H1 (cell line): Measurements from ENCODE around the gene ADK. TPM values are rescaled to one million over a fixed set of nuclear protein-coding genes. Genes with fewer than 3 reads are reported as not detected.
"Not testable (repeated sequence)": the region's sequence is repeated elsewhere in the genome, so short reads cannot be mapped to it uniquely, and the experiment has no call there.

ENCODE experiments used
- CTCF ChIA-PET: fragments of 300-600 bp; sonication (Branson Sonifier 250); formaldehyde crosslinking; loops from one replicate; lab custom pipeline; 2021; ENCODE audit not compliant: partially characterized antibody; lab: Charles Lee
- POLR2A ChIA-PET: fragments of 300-600 bp; sonication (Branson Sonifier 250); formaldehyde crosslinking; loops from one replicate; lab custom pipeline; 2021; ENCODE audit warnings: inconsistent platforms; ENCODE audit not compliant: partially characterized antibody; lab: Charles Lee
- DNase-seq, 2 experiments: peaks; one replicate each; pipeline versions ENCODE4 v3.0.0 to v3.0.0-alpha.2; 2010 to 2022; ENCODE audit warnings: low spot score in 2 of 2, low read depth in 1 of 2, mixed read lengths in 1 of 2
- FAIRE-seq: peaks from 2 replicates; lab custom pipeline; 2011; peaks lifted over from hg19 to GRCh38; lab: Jason Lieb, UNC
- H2AFZ ChIP-seq: 2 replicates; pipeline ENCODE4 v1.8.1; 2012; ENCODE audit warnings: low read length, inconsistent platforms
- H2AK5ac ChIP-seq: 2 replicates; pipeline ENCODE4 v1.6.1; 2013; ENCODE audit warnings: low read depth, low read length
- H2BK120ac ChIP-seq: replicated peaks from 2 replicates; pipeline ENCODE3; 2013; ENCODE audit warnings: low read depth, low read length, inconsistent platforms
- H2BK12ac ChIP-seq: 2 replicates; pipeline ENCODE4 v1.6.1; 2013; ENCODE audit warnings: low read depth, low read length
- H2BK15ac ChIP-seq: 2 replicates; pipeline ENCODE4 v1.6.1; 2013; ENCODE audit warnings: low read length
- H2BK20ac ChIP-seq: 2 replicates; pipeline ENCODE4 v1.6.1; 2013; ENCODE audit warnings: low read length
- H2BK5ac ChIP-seq: 2 replicates; pipeline ENCODE4 v1.6.1; 2013; ENCODE audit warnings: low read depth, low read length
- H3K14ac ChIP-seq: 2 replicates; pipeline ENCODE4 v1.6.1; 2013; ENCODE audit warnings: inconsistent platforms; ENCODE audit not compliant: insufficient read length
- H3K18ac ChIP-seq: 2 replicates; pipeline ENCODE4 v1.6.1; 2013; ENCODE audit warnings: low read length; ENCODE audit errors: extremely low read depth
- H3K23ac ChIP-seq: 2 replicates; pipeline ENCODE4 v1.6.1; 2013; ENCODE audit warnings: inconsistent platforms; ENCODE audit not compliant: insufficient read length
- H3K23me2 ChIP-seq: 2 replicates; pipeline ENCODE4 v1.6.1; 2013; ENCODE audit warnings: low read depth, low read length
- H3K27ac ChIP-seq: 2 replicates; pipeline ENCODE4 v1.6.1; 2011; ENCODE audit warnings: low read depth, low read length, inconsistent platforms
- H3K27me3 ChIP-seq, 4 experiments: replicated peaks in 1 of 4; 1 replicate in 1 of 4; 2 replicates in 3 of 4; pipeline versions ENCODE4 v1.6.1 to v1.8.1; 2011 to 2013; ENCODE audit warnings: low read length in 3 of 4, mild to moderate bottlenecking in 3 of 4, inconsistent platforms in 2 of 4, mixed read lengths in 2 of 4, moderate library complexity in 1 of 4; ENCODE audit not compliant: control insufficient read depth in 3 of 4, insufficient read depth in 3 of 4; ENCODE audit errors: extremely low read depth in 1 of 4
- H3K36me3 ChIP-seq, 4 experiments: 2 replicates each; pipeline versions ENCODE4 v1.6.1 to v1.8.1; 2011 to 2013; ENCODE audit warnings: mild to moderate bottlenecking in 4 of 4, low read length in 3 of 4, moderate library complexity in 2 of 4, control low read depth in 1 of 4, inconsistent platforms in 1 of 4; ENCODE audit not compliant: insufficient read depth in 4 of 4, control insufficient read depth in 2 of 4
- H3K4ac ChIP-seq: replicated peaks from 2 replicates; pipeline ENCODE3; 2013; ENCODE audit warnings: low read length, low read depth, mixed read lengths, inconsistent platforms; ENCODE audit not compliant: insufficient read length
- H3K4me1 ChIP-seq, 4 experiments: replicated peaks in 1 of 4; 1 replicate in 1 of 4; 2 replicates in 3 of 4; pipeline versions ENCODE4 v1.6.1 to v1.8.1; 2011 to 2013; ENCODE audit warnings: low read length in 3 of 4, inconsistent platforms in 2 of 4, mixed read lengths in 1 of 4; ENCODE audit not compliant: insufficient read depth in 4 of 4, control insufficient read depth in 3 of 4
- H3K4me2 ChIP-seq, 2 experiments: 2 replicates each; pipeline versions ENCODE4 v1.6.1 to v1.8.1; 2011 to 2013; ENCODE audit warnings: low read depth in 2 of 2, low read length in 2 of 2, control low read depth in 1 of 2, inconsistent platforms in 1 of 2, mild to moderate bottlenecking in 1 of 2; ENCODE audit not compliant: insufficient read depth in 1 of 2
- H3K4me3 ChIP-seq, 4 experiments: fragments of 200-600, 300-600 bp in 1 of 4; sonication (generic), shearing (Covaris generic), sonication (Bioruptor Twin) in 1 of 4; 2 replicates each; pipeline versions ENCODE4 v1.5.1 to v1.8.1; 2011 to 2016; ENCODE audit warnings: low read length in 4 of 4, low read depth in 3 of 4, control low read depth in 2 of 4, inconsistent platforms in 2 of 4, mild to moderate bottlenecking in 2 of 4, mixed read lengths in 1 of 4, moderate library complexity in 1 of 4; ENCODE audit not compliant: insufficient read depth in 2 of 4; ENCODE audit errors: extremely low read depth in 1 of 4
- H3K56ac ChIP-seq: replicated peaks from 2 replicates; pipeline ENCODE3; 2013; ENCODE audit warnings: low read depth, mild to moderate bottlenecking, mixed read lengths, low read length, inconsistent platforms; ENCODE audit not compliant: insufficient read length
- H3K79me1 ChIP-seq: 2 replicates; pipeline ENCODE4 v1.6.1; 2013; ENCODE audit warnings: low read depth, low read length, control low read depth
- H3K79me2 ChIP-seq, 2 experiments: 2 replicates each; pipeline versions ENCODE4 v1.6.1 to v1.8.1; 2012 to 2013; ENCODE audit warnings: low read length in 2 of 2, mild to moderate bottlenecking in 2 of 2, inconsistent platforms in 1 of 2; ENCODE audit not compliant: insufficient read depth in 2 of 2, control insufficient read depth in 1 of 2
- H3K9ac ChIP-seq, 4 experiments: replicated peaks in 1 of 4; 1 replicate in 1 of 4; 2 replicates in 3 of 4; pipeline versions ENCODE4 v1.6.1 to v1.8.1; 2011 to 2013; ENCODE audit warnings: low read depth in 3 of 4, low read length in 3 of 4, control low read depth in 2 of 4, mild to moderate bottlenecking in 2 of 4, moderate library complexity in 2 of 4, inconsistent platforms in 1 of 4; ENCODE audit errors: extremely low read depth in 1 of 4
- H3K9me3 ChIP-seq, 2 experiments: 2 replicates each; pipeline versions ENCODE4 v1.6.1 to v1.8.1; 2012 to 2013; ENCODE audit warnings: mild to moderate bottlenecking in 2 of 2, moderate library complexity in 2 of 2, control low read depth in 1 of 2, inconsistent platforms in 1 of 2, low read depth in 1 of 2, low read length in 1 of 2, mixed read lengths in 1 of 2; ENCODE audit not compliant: insufficient read depth in 2 of 2
- H4K20me1 ChIP-seq, 2 experiments: replicated peaks in 1 of 2; 2 replicates each; pipeline versions ENCODE3 to v1.8.1; 2011 to 2013; ENCODE audit warnings: inconsistent platforms in 2 of 2, low read length in 2 of 2, mild to moderate bottlenecking in 1 of 2; ENCODE audit not compliant: insufficient read depth in 2 of 2, control insufficient read depth in 1 of 2
- H4K5ac ChIP-seq: 2 replicates; pipeline ENCODE4 v1.6.1; 2013; ENCODE audit warnings: low read length, low read depth, mixed read lengths, inconsistent platforms; ENCODE audit not compliant: insufficient read length
- H4K8ac ChIP-seq: 2 replicates; pipeline ENCODE4 v1.8.0; 2013; ENCODE audit warnings: mild to moderate bottlenecking, moderate library complexity, low read length, inconsistent platforms; ENCODE audit not compliant: insufficient read depth; ENCODE audit errors: extremely low read depth
- H4K91ac ChIP-seq: replicated peaks from 2 replicates; pipeline ENCODE3; 2013; ENCODE audit warnings: low read length, mixed read lengths, inconsistent platforms; ENCODE audit not compliant: insufficient read length
- BACH1 ChIP-seq: IDR thresholded peaks from 2 replicates; pipeline ENCODE4 v1.6.1; 2012; ENCODE audit warnings: low read length, improper control_type of control experiment
- BCL11A ChIP-seq, 2 experiments: IDR thresholded peaks; one replicate each; pipeline ENCODE4 v1.6.1; 2011; ENCODE audit warnings: low read depth in 2 of 2, low read length in 2 of 2, mild to moderate bottlenecking in 2 of 2
- CHD2 ChIP-seq: IDR thresholded peaks from 2 replicates; pipeline ENCODE4 v1.6.1; 2012; ENCODE audit warnings: low read length, improper control_type of control experiment
- PHF8 ChIP-seq: fragments of 200-600 bp; sonication (generic); conservative IDR thresholded peaks from 2 replicates; pipeline ENCODE4 v1.7.1; 2012; ENCODE audit warnings: low read depth, mild to moderate bottlenecking, inconsistent platforms, low read length, moderate library complexity
- POLR2A ChIP-seq, 2 experiments: IDR thresholded peaks; 1 replicate in 1 of 2; 2 replicates in 1 of 2; pipeline ENCODE4 v1.6.1; 2011; ENCODE audit warnings: low read depth in 2 of 2, low read length in 2 of 2, mild to moderate bottlenecking in 2 of 2; ENCODE audit errors: control extremely low read depth in 1 of 2
- RXRA ChIP-seq: IDR thresholded peaks from 2 replicates; pipeline ENCODE4 v1.6.1; 2011; ENCODE audit warnings: low read depth, mild to moderate bottlenecking, low read length, moderate library complexity; ENCODE audit not compliant: insufficient read depth
- SAP30 ChIP-seq: fragments of 300-600 bp; sonication (generic); IDR thresholded peaks from 2 replicates; pipeline ENCODE4 v1.7.1; 2012; ENCODE audit warnings: low read length, moderate library complexity, mild to moderate bottlenecking, inconsistent platforms; ENCODE audit not compliant: insufficient read depth, insufficient replicate concordance
- SIN3A ChIP-seq, 2 experiments: IDR thresholded peaks in 1 of 2; conservative IDR thresholded peaks in 1 of 2; 2 replicates each; pipeline ENCODE4 v1.6.1; 2011 to 2012; ENCODE audit warnings: low read length in 2 of 2, improper control_type of control experiment in 1 of 2, low read depth in 1 of 2, mild to moderate bottlenecking in 1 of 2
- TBP ChIP-seq: IDR thresholded peaks from 2 replicates; pipeline ENCODE4 v1.6.1; 2011; ENCODE audit warnings: low read depth, low read length, improper control_type of control experiment
- whole genome bisulfite sequencing, 2 experiments: shearing (Covaris generic) in 1 of 2; methylation state at CpG; one replicate each; pipeline versions ENCODE4 v1.1.6 to v1.1.7; 2013 to 2015; ENCODE audit warnings: low lambda C conversion rate in 2 of 2, mixed read lengths in 2 of 2, inconsistent platforms in 1 of 2, low coverage in 1 of 2, missing lambda C conversion rate in 1 of 2; ENCODE audit not compliant: insufficient replicate concordance in 2 of 2, insufficient coverage in 1 of 2, insufficient read length in 1 of 2; ENCODE audit errors: extremely low coverage in 1 of 2, missing lambda C conversion rate in 1 of 2; 5-methylcytosine and 5-hydroxymethylcytosine counted together
- polyA plus RNA-seq, 7 experiments: library from polyadenylated mRNA; depleted of rRNA in 3 of 7; stranded (reverse) in 5 of 7; unstranded in 2 of 7; fragments of >200 nt in 5 of 7; fragments of 200-250 nt in 2 of 7; gene quantifications; 1 replicate in 5 of 7; 2 replicates in 1 of 7; 4 replicates in 1 of 7; pipeline versions ENCODE4 v1.2.1 to v1.2.3, GENCODE V29; 2011 to 2013; ENCODE audit warnings: missing spikeins in 2 of 7, mixed read lengths in 2 of 7
- total RNA-seq: library from RNA; stranded (reverse); fragmentation: NEBNext Ultra II Directional; extraction: Animal tissue kit (Norgen Biotek cat#: 25700); gene quantifications from 2 replicates; pipeline ENCODE4 v1.2.1, GENCODE V29; 2021

The ADK gene
- total and polyA plus RNA-seq, 2 of the 8 experiments (the other 6 are each of a cell fraction or from before 2014, with no cell fraction given), result 12.3 to 42.4 TPM

- TF ChIP-seq BCL11A (IDR thresholded peaks at IDR 0.05; ENCODE audit: low read depth in 2 of 2, low read length in 2 of 2), result no peak
- TF ChIP-seq POLR2A (IDR thresholded peaks at IDR 0.05; ENCODE audit: control extremely low read depth in 1 of 2, low read depth in 2 of 2, low read length in 2 of 2), result no peak
- no peak for TF ChIP-seq SIN3A (conservative IDR thresholded peaks at IDR 0.05 in 1 of 2, IDR thresholded peaks at IDR 0.05 in 1 of 2; ENCODE audit: low read depth in 1 of 2, low read length in 2 of 2)
- TF ChIP-seq SAP30, result no peak
- TF ChIP-seq CHD2, result no peak
- TF ChIP-seq TBP, result no peak
- TF ChIP-seq PHF8, result no peak
- no peak for TF ChIP-seq RXRA
- TF ChIP-seq BACH1, result no peak
- TF ChIP-seq, all 59 proteins: peak for 0
Measured at GRCh38 chr10:74491014-74491413, 340.0 kb downstream of the ADK start (continued).

- H3K27ac ChIP-seq, H3K9me3 ChIP-seq, H2AFZ ChIP-seq, H4K5ac ChIP-seq, H3K4me2 ChIP-seq, DNase-seq, H2BK120ac ChIP-seq, H2BK5ac ChIP-seq, H4K8ac ChIP-seq, H3K14ac ChIP-seq, H3K27me3 ChIP-seq, POLR2A ChIA-PET, H3K18ac ChIP-seq, H3K23me2 ChIP-seq, H4K20me1 ChIP-seq, H3K4me1 ChIP-seq, H2BK12ac ChIP-seq, H4K91ac ChIP-seq, H2AK5ac ChIP-seq, H3K79me2 ChIP-seq, H3K23ac ChIP-seq, H3K56ac ChIP-seq, H2BK20ac ChIP-seq, H3K79me1 ChIP-seq, H3K4ac ChIP-seq, H3K4me3 ChIP-seq, FAIRE-seq, H3K9ac ChIP-seq, H3K36me3 ChIP-seq, H2BK15ac ChIP-seq: not testable (repeated sequence)
- CTCF ChIA-PET, result interaction anchor here (1.7 kb wide), 1 partner anchor 12 kb away, joined by 3 read pairs; no protein-coding TSS in a partner anchor
- 96% methylated on average over 3 of the region's 3 CpGs; no CpG with 5 or more reads in 1 of the 2 experiments for WGBS, 2 experiments
Measured at GRCh38 chr10:74496276-74496675, 345.3 kb downstream of the ADK start.
